Ovary (tissue), 9 donors: ENCODE data around the gene TMEM72. TPM values are rescaled to one million over a fixed set of nuclear protein-coding genes. Genes with fewer than 3 reads are reported as not detected.
"Not testable (repeated sequence)": the region's sequence is repeated elsewhere in the genome, so short reads cannot be mapped to it uniquely, and the experiment has no call there.

Source experiments
- DNase-seq, 5 donors: peaks; one replicate each; pipeline ENCODE4 v3.0.0-alpha.2; 2019 to 2020
- H3K27ac ChIP-seq, 2 donors: fragments of 200-600 bp; one replicate each; pipeline versions ENCODE4 v1.5.1 to v1.8.0; 2019 to 2022
- H3K27me3 ChIP-seq: fragments of 200-600 bp; one replicate; pipeline ENCODE4 v1.8.0; 2022
- H3K36me3 ChIP-seq: fragments of 200-600 bp; sonication (generic); one replicate; pipeline ENCODE4 v1.5.1; 2019
- H3K4me1 ChIP-seq: one replicate; pipeline ENCODE4 v1.8.1; 2013; ENCODE audit warnings: mild to moderate bottlenecking, moderate library complexity; ENCODE audit not compliant: insufficient read depth
- H3K4me3 ChIP-seq: fragments of 200-600 bp; sonication (generic); one replicate; pipeline ENCODE4 v1.5.1; 2017
- H3K9me3 ChIP-seq, 2 donors: fragments of 200-600 bp in 1 of 2; sonication (generic) in 1 of 2; one replicate each; pipeline versions ENCODE4 v1.5.1 to v1.8.1; 2013 to 2019; ENCODE audit warnings: mild to moderate bottlenecking in 1 of 2, moderate library complexity in 1 of 2
- EP300 ChIP-seq: sonication (generic); formaldehyde crosslinking; IDR thresholded peaks from one replicate; pipeline ENCODE4 v1.6.1; 2017; ENCODE audit warnings: antibody characterized with exemption
- POLR2A ChIP-seq: fragments of 450-650 bp; IDR thresholded peaks from one replicate; pipeline ENCODE4 v1.6.1; 2017; ENCODE audit warnings: antibody characterized with exemption, mild to moderate bottlenecking, moderate library complexity
- WGBS, 3 donors: extraction: QIAGEN DNeasy Blood & Tissue Kit in 1 of 3; methylation state at CpG; one replicate each; pipeline versions ENCODE4 v1.1.5 to v1.1.7; 2013 to 2017; 5-methylcytosine and 5-hydroxymethylcytosine counted together
- intact Hi-C, 4 donors: fragments of 100-400 bp; cut with DNase I; formaldehyde crosslinking; loops; one replicate each; pipeline versions ENCODE4 v1.11.0 to v1.15.1; 2022 to 2023
- polyA plus RNA-seq, 2 donors: library from polyadenylated mRNA; stranded (reverse); fragments of 200-250 nt in 1 of 2; fragments of 350-450 nt in 1 of 2; fragmentation: Illumina TruSeq in 1 of 2; extraction: RNeasy Lipid Tissue Mini Kit (QIAGEN cat#74804) in 1 of 2; gene quantifications; one replicate each; pipeline ENCODE4 v1.2.3, GENCODE V29; 2013 to 2014
- total RNA-seq, 7 donors: library from RNA; depleted of rRNA in 2 of 7; stranded (reverse); fragments of >200 nt in 2 of 7; fragmentation: NEBNext Ultra II Directional in 3 of 7; extraction: Animal tissue kit (Norgen Biotek cat#: 25700) in 3 of 7; gene quantifications; one replicate each; pipeline versions ENCODE4 v1.1.0 to v1.2.4, GENCODE V29; 2016 to 2023
- TF ChIP-seq, protein P1 (sequence below), 3 donors: fragments of 450-650 bp in 2 of 3; fragments of 200-600 bp in 1 of 3; IDR thresholded peaks; one replicate each; pipeline versions ENCODE4 v1.5.1 to v1.8.0; 2016 to 2022; ENCODE audit warnings: antibody characterized with exemption in 3 of 3, mild to moderate bottlenecking in 1 of 3
- donor health status: DM: no; HTN: no; CAD: no; lungs with moderate emphysema.
- donor health status: DM: no; HTN: no; CAD: no.
- donor health status: Bipolar disorder and iron deficiency.
- donor health status: DM: yes; HTN: yes; CAD: no.
- donor health status: DM: no; HTN: no; CAD: no.
- donor health status: DM: yes; HTN: yes; CAD: no.

TMEM72 gene
- total and polyA plus RNA-seq, 9 donors, result 0.05 TPM; not detected in 8

DNA sequence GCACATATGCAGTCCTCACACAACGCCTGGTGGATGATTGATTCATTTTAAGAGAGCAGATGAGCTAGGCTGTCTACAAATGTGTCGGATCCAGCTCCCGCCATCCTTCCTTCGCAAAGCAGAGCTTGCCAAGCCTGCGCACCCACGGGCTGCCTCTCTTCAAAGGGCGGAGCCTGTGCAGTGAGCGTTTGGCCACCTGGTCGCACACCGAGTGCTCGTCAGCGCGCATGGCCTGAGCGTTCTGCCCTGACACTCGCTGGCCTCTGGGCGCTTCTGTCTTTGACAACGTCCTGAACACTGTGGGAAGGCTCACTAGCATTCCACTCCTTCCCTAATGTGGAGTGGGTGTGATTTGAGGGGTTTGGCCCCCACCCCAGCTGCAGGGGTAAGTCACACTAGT, 47.1 kb upstream of the TMEM72 start:
- H3K4me3 ChIP-seq, result peak overlapping the region; percentile 37
- H3K4me1 ChIP-seq, result peaks cover 3% of the 10 kb centered on the region
- H3K36me3 ChIP-seq, result no peaks in the 10 kb centered on the region
- 52 to 74% (median 64%) methylated on average over 17 of the region's 17 CpGs for WGBS, 3 donors
- peak overlapping the region in 1 of 2 donors; percentile 76 for H3K27ac ChIP-seq
- intact Hi-C loops, result loop anchor here (5.0 to 10.0 kb wide), 3 partner anchors 477 to 1192 kb away; partner anchors contain the start of gene CXCL12 (in 1 of the 4)
- no peaks in the 10 kb centered on the region for H3K27me3 ChIP-seq
- DNase-seq, result peak in 4 of 5 donors; percentile 26 to 60 (median 58)
- no peak for TF ChIP-seq POLR2A
- no peak for TF ChIP-seq EP300
- TF ChIP-seq, protein P1, sequence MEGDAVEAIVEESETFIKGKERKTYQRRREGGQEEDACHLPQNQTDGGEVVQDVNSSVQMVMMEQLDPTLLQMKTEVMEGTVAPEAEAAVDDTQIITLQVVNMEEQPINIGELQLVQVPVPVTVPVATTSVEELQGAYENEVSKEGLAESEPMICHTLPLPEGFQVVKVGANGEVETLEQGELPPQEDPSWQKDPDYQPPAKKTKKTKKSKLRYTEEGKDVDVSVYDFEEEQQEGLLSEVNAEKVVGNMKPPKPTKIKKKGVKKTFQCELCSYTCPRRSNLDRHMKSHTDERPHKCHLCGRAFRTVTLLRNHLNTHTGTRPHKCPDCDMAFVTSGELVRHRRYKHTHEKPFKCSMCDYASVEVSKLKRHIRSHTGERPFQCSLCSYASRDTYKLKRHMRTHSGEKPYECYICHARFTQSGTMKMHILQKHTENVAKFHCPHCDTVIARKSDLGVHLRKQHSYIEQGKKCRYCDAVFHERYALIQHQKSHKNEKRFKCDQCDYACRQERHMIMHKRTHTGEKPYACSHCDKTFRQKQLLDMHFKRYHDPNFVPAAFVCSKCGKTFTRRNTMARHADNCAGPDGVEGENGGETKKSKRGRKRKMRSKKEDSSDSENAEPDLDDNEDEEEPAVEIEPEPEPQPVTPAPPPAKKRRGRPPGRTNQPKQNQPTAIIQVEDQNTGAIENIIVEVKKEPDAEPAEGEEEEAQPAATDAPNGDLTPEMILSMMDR (IDR thresholded peaks at IDR 0.05), result no peak
- H3K9me3 ChIP-seq, result no peaks in the 10 kb centered on the region

DNA sequence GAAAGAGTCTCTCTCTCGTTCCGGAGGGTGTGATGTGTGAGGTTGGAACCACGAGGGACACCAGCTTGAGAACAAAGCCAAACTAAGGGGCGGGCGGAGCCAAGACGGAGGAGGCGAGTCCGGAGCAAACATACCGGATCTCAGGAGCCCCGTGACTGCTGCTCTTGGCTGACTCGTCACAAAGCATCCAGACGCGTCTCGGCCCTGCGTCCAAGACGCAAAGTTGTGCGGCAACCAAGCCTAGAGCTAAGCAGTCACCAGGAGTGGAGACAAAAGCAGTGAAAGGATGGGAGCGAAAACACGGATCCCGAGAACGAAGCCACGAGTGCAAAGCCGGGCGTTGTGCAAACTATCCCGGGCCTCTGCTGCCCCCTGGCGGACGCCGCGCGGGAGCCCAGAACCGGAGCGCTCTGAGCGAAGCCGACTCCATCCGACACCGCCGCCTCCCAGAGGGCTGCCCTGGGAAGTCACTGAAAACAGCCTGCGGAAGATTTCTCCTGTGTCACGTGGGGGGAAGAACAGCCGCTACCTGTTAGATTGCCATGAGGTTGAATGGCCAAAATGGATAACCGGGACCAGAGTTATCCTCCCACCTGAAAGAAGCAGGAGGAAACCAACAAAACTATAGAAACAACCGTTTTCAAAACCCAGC, 46.4 kb upstream of the TMEM72 start:
- Histone ChIP-seq H3K27ac (peak overlapping the region in 1 of 2 donors; percentile 76), H3K36me3 (no peaks in the 10 kb centered on the region), H3K4me3 (peak overlapping the region; percentile 37), H3K4me1 (peaks cover 3% of the 10 kb centered on the region), H3K9me3 (no peaks in the 10 kb centered on the region), H3K27me3 (no peaks in the 10 kb centered on the region)
- peak; percentile 88 to 96 (median 95) for DNase-seq
- TF ChIP-seq, protein P1 (IDR thresholded peaks at IDR 0.05), result peak; percentile 94 to 97 (median 97)
- no peak for TF ChIP-seq EP300
- 0 to 1% (median 0%) methylated on average over 42 of the region's 42 CpGs for WGBS, 3 donors
- intact Hi-C loops, result loop anchor here (5.0 to 10.0 kb wide), 3 partner anchors 477 to 1192 kb away; partner anchors contain the start of gene CXCL12 (in 1 of the 4)

DNA sequence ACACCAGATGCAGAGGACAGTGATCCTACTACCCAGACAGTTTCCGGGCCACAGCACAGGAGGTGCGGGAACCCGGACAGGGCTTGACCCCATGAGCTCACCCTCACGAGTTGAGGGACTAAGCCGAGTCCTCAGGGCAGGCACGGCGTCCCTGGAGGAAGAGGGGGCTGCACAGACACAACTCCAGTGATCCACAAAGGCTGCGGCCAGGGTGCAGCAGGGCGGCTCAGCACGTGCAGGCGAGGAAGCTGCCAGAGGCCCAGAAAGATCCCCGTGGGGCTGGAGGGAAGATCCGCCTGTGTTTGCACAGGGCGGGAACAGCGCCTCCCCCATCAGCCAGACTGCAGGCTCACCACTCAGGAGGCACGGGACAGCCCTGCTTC, 45.9 kb upstream of the TMEM72 start:
- no peak for DNase-seq
- H3K27me3 ChIP-seq, result no peaks in the 10 kb centered on the region
- intact Hi-C loops, result loop anchor here in 1 of 4 donors (5.0 to 10.0 kb wide), 2 partner anchors 550 to 1193 kb away; no protein-coding TSS in a partner anchor
- no peaks in the 10 kb centered on the region for H3K9me3 ChIP-seq
- TF ChIP-seq POLR2A (no peak), EP300 (no peak)
- TF ChIP-seq, protein P1 (IDR thresholded peaks at IDR 0.05), result no peak
- no peak overlapping the region for H3K27ac ChIP-seq
- H3K4me1 ChIP-seq, result peaks cover 3% of the 10 kb centered on the region
- no peaks in the 10 kb centered on the region for H3K36me3 ChIP-seq
- no peak overlapping the region for H3K4me3 ChIP-seq
- 38 to 49% (median 45%) methylated on average over 16 of the region's 16 CpGs for WGBS, 3 donors

DNA sequence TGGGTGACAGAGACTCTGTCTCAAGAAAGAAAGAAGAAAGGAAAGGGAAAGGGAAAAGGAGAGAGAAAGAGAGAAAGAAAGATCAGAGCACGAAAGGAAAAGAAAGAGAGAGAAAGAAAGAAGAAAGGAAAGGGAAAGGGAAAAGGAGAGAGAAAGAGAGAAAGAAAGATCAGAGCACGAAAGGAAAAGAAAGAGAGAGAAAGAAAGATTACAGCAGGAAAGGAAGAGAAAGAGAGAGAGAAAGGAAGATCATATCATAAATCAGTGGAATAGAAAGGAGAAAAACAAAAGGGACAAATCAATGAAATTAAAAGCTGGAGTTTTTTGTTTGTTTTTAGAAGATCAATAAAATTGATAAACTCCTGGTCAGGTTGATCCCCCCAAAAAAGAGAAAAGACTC, 44.8 kb upstream of the TMEM72 start:
- not testable (repeated sequence) for H3K27me3 ChIP-seq, DNase-seq, H3K4me3 ChIP-seq, H3K4me1 ChIP-seq, H3K36me3 ChIP-seq, H3K27ac ChIP-seq, H3K9me3 ChIP-seq
- intact Hi-C loops, result loop anchor here in 1 of 4 donors (5.0 to 10.0 kb wide), 2 partner anchors 552 to 1194 kb away; no protein-coding TSS in a partner anchor
- WGBS, 3 donors, result 91 to 97% (median 92%) methylated on average over 2 of the region's 2 CpGs

DNA sequence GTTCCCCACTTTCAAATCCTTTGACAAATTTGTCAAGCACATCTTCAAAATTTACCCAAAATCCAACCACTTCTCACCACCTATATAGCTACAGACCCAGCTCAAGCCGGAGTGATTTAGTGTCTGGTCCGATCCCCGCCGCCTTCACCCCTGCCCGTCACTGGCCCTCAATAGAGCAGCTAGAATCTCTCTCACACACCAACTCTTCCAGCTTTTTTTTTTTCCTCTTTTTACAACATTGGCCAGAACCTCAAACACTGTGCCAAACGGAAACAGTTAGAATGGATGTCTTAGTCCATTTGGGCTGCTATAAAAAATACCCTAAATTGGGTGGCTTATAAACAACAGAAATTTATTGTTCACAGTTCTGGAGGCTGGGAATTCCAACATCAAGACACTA, 41.1 kb upstream of the TMEM72 start:
- Histone ChIP-seq H3K4me1 (peaks cover 4% of the 10 kb centered on the region), H3K36me3 (no peaks in the 10 kb centered on the region), H3K4me3 (no peak overlapping the region), H3K27ac (no peak overlapping the region), H3K27me3 (no peaks in the 10 kb centered on the region), H3K9me3 (no peaks in the 10 kb centered on the region)
- intact Hi-C loops, result no loop called here
- no peak for TF ChIP-seq POLR2A
- TF ChIP-seq, protein P1 (IDR thresholded peaks at IDR 0.05), result no peak
- no peak for TF ChIP-seq EP300
- WGBS, 3 donors, result 90 to 94% (median 92%) methylated on average over 6 of the region's 6 CpGs
- DNase-seq, result no peak
